Ovary (tissue), 3 donors: ENCODE data around the gene PSMD2.

Experiments used
- CTCF ChIP-seq, 3 donors: fragments of 450-650 bp in 2 of 3; fragments of 200-600 bp in 1 of 3; IDR thresholded peaks; one replicate each; pipeline versions ENCODE4 v1.5.1 to v1.8.0; 2016 to 2022; ENCODE audit warnings: antibody characterized with exemption in 3 of 3, mild to moderate bottlenecking in 1 of 3
- POLR2A ChIP-seq: fragments of 450-650 bp; IDR thresholded peaks from one replicate; pipeline ENCODE4 v1.6.1; 2017; ENCODE audit warnings: antibody characterized with exemption, mild to moderate bottlenecking, moderate library complexity
- donor health status: DM: no; HTN: no; CAD: no.

GRCh38 chr3:184315543-184315867 lies 16.5 kb downstream of the PSMD2 start:
- TF ChIP-seq CTCF (IDR thresholded peaks at IDR 0.05), result no peak
- TF ChIP-seq POLR2A, result no peak
